Testis (tissue), 3 donors: ENCODE measurements around the gene CCDC60. TPM values are rescaled to one million over a fixed set of nuclear protein-coding genes. Genes with fewer than 3 reads are reported as not detected.

ENCODE experiments used
- DNase-seq: peaks from one replicate; pipeline ENCODE4 v3.0.0-alpha.2; 2019
- H3K27ac ChIP-seq, 2 donors: fragments of 200-600 bp; sonication (generic); one replicate each; pipeline ENCODE4 v1.5.1; 2019
- H3K27me3 ChIP-seq: fragments of 200-600 bp; sonication (generic); one replicate; pipeline ENCODE4 v1.5.1; 2019
- H3K36me3 ChIP-seq: fragments of 200-600 bp; sonication (generic); one replicate; pipeline ENCODE4 v1.5.1; 2017; ENCODE audit warnings: low read depth; ENCODE audit errors: missing control alignments
- H3K4me1 ChIP-seq: fragments of 200-600 bp; sonication (generic); one replicate; pipeline ENCODE4 v1.5.1; 2019
- H3K4me3 ChIP-seq, 2 donors: fragments of 200-600 bp; sonication (generic); one replicate each; pipeline ENCODE4 v1.5.1; 2017 to 2019
- H3K9me3 ChIP-seq: fragments of 200-600 bp; sonication (generic); one replicate; pipeline ENCODE4 v1.5.1; 2017
- CTCF ChIP-seq, 3 experiments: fragments of 450-650 bp in 2 of 3; fragments of 200-600 bp in 1 of 3; sonication (generic) in 1 of 3; IDR thresholded peaks; one replicate each; pipeline ENCODE4 v1.5.1; 2016 to 2019; ENCODE audit warnings: antibody characterized with exemption in 3 of 3, mild to moderate bottlenecking in 2 of 3, moderate library complexity in 1 of 3
- POLR2A ChIP-seq: fragments of 450-650 bp; IDR thresholded peaks from one replicate; pipeline ENCODE4 v1.6.1; 2017; ENCODE audit warnings: antibody characterized with exemption, mild to moderate bottlenecking, moderate library complexity
- WGBS, 2 donors: methylation state at CpG; one replicate each; pipeline ENCODE4 v1.1.5; 2018; 5-methylcytosine and 5-hydroxymethylcytosine counted together
- intact Hi-C: fragments of 100-400 bp; cut with DNase I; formaldehyde crosslinking; loops from one replicate; pipeline ENCODE4 v1.15.1; 2023; ENCODE audit warnings: low total_unique reads
- polyA plus RNA-seq: library from polyadenylated mRNA; stranded (reverse); fragments of 350-450 nt; fragmentation: Illumina TruSeq; extraction: RNeasy Lipid Tissue Mini Kit (QIAGEN cat#74804); gene quantifications from one replicate; pipeline ENCODE4 v1.2.3, GENCODE V29; 2014; ENCODE audit warnings: low read depth, low replicate concordance; ENCODE audit not compliant: insufficient read depth
- total RNA-seq, 2 donors: library from RNA; depleted of rRNA; stranded (reverse); fragments of >200 nt; gene quantifications; one replicate each; pipeline ENCODE4 v1.2.3, GENCODE V29; 2016

The CCDC60 gene
- total and polyA plus RNA-seq, 3 donors from 2014 or later = 5.7 to 35.6 (median 11.4) TPM

- 73 to 84% methylated on average over 1 of the region's 1 CpG for WGBS, 2 donors
- DNase-seq = no peak
- TF ChIP-seq POLR2A = no peak
- TF ChIP-seq CTCF (IDR thresholded peaks at IDR 0.05) = no peak
These were observed 29.0 kb downstream of the CCDC60 start for GRCh38 chr12:119363490-119363889.

GRCh38 chr12:119365451-119365850, 30.9 kb downstream of the CCDC60 start:
- no peaks in the 10 kb centered on the region for H3K9me3 ChIP-seq
- H3K27ac ChIP-seq = no peak overlapping the region
- H3K4me3 ChIP-seq = no peak overlapping the region
- TF ChIP-seq CTCF (IDR thresholded peaks at IDR 0.05) (no peak), POLR2A (no peak)
- intact Hi-C loops = no loop called here
- H3K27me3 ChIP-seq = no peaks in the 10 kb centered on the region
- WGBS, 2 donors = 57 to 58% methylated on average over 3 of the region's 3 CpGs
- no peak for DNase-seq
- H3K4me1 ChIP-seq = no peaks in the 10 kb centered on the region
- no peaks in the 10 kb centered on the region for H3K36me3 ChIP-seq

More at GRCh38 chr12:119363490-119363889, 29.0 kb downstream of the CCDC60 start:
- no peaks in the 10 kb centered on the region for H3K36me3 ChIP-seq
- no peaks in the 10 kb centered on the region for H3K9me3 ChIP-seq
- H3K4me3 ChIP-seq = no peak overlapping the region
- intact Hi-C loops = no loop called here
- H3K27me3 ChIP-seq = no peaks in the 10 kb centered on the region
- no peaks in the 10 kb centered on the region for H3K4me1 ChIP-seq
- no peak overlapping the region for H3K27ac ChIP-seq

GRCh38 chr12:119366007-119366406, 31.5 kb downstream of the CCDC60 start:
- no peak for TF ChIP-seq CTCF (IDR thresholded peaks at IDR 0.05)
- TF ChIP-seq POLR2A = no peak
- WGBS, 2 donors = 72 to 77% methylated on average over 6 of the region's 6 CpGs
- no peaks in the 10 kb centered on the region for H3K4me1 ChIP-seq
- H3K27ac ChIP-seq = no peak overlapping the region
- no peaks in the 10 kb centered on the region for H3K36me3 ChIP-seq
- intact Hi-C loops = no loop called here
- no peaks in the 10 kb centered on the region for H3K27me3 ChIP-seq
- H3K4me3 ChIP-seq = no peak overlapping the region
- no peak for DNase-seq
- no peaks in the 10 kb centered on the region for H3K9me3 ChIP-seq

GRCh38 chr12:119369161-119369560, 34.6 kb downstream of the CCDC60 start:
- H3K27ac ChIP-seq = no peak overlapping the region
- intact Hi-C loops = no loop called here
- 68 to 73% methylated on average over 3 of the region's 3 CpGs for WGBS, 2 donors

More at GRCh38 chr12:119369161-119369560, 34.6 kb downstream of the CCDC60 start:
- H3K9me3 ChIP-seq = no peaks in the 10 kb centered on the region
- H3K27me3 ChIP-seq = no peaks in the 10 kb centered on the region
- DNase-seq = no peak
- no peak overlapping the region for H3K4me3 ChIP-seq
- no peaks in the 10 kb centered on the region for H3K36me3 ChIP-seq
- no peaks in the 10 kb centered on the region for H3K4me1 ChIP-seq
- TF ChIP-seq POLR2A (no peak), CTCF (IDR thresholded peaks at IDR 0.05) (no peak)
